Fibroblast of the aortic adventitia (primary cell): ENCODE measurements around the gene CEP152. TPM values are rescaled to one million over a fixed set of nuclear protein-coding genes. Genes with fewer than 3 reads are reported as not detected.

Source experiments
- DNase-seq: peaks from one replicate; pipeline ENCODE4 v3.0.0-alpha.2; 2010; ENCODE audit warnings: low read depth
- H3K4me3 ChIP-seq: 2 replicates; pipeline ENCODE4 v1.5.1; 2011; ENCODE audit warnings: low read depth, mild to moderate bottlenecking, control low read depth, low read length, moderate library complexity
- CTCF ChIP-seq: IDR thresholded peaks from 2 replicates; pipeline ENCODE4 v1.5.1; 2011; ENCODE audit warnings: mild to moderate bottlenecking, low read length, control low read depth, inconsistent platforms; ENCODE audit not compliant: insufficient read depth
- total RNA-seq: library from RNA; depleted of rRNA; stranded (reverse); fragments of >200 nt; gene quantifications from 2 replicates; pipeline ENCODE4 v1.2.3, GENCODE V29; 2012; ENCODE audit warnings: low replicate concordance

The CEP152 gene
- total RNA-seq, 1 donor, result 14.4 TPM

GRCh38 chr15:48785712-48786111, 25.2 kb downstream of the CEP152 start:
- H3K4me3 ChIP-seq, result no peak overlapping the region
- no peak for TF ChIP-seq CTCF
- no peak for DNase-seq

DNA sequence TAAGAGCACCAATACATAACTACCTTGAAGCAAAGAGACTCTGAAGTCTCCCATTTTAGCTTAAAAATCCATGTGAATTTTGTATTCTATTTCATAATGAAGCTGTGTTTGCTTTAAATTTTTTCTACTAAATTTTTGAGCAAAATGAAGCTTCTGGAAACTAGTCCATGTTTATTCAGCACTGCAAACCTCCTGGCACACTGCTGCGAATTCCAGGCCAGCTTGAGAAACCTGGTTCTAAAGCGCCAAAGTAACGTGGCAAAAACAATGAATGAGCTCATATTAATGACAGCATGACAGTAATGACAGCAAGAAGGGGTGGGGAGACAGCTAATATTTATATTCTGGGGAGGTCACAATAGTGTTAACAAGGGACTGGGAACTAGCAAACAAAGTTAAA, 25.7 kb downstream of the CEP152 start:
- H3K4me3 ChIP-seq, result no peak overlapping the region
- DNase-seq, result peak; percentile 42
- no peak for TF ChIP-seq CTCF

DNA sequence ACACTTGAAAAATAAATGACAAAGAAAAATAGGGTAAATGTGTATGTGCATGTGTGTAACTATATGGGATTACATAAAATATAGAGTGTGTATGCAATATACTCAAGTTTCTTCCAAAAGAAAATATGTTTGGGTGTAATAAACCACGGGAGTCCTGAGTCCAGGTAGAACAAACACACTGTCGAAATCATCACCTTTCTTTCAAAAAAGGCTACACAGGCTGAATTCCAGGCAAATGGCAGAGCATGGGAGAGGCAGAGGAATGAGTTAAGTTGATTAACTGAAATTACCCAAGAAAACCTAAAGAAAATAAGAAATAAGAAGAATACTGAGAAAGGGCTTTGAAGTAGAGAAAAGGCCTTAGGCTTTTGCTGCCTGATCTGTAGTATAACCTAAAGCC, 26.1 kb downstream of the CEP152 start:
- no peak for DNase-seq
- no peak for TF ChIP-seq CTCF
- no peak overlapping the region for H3K4me3 ChIP-seq

GRCh38 chr15:48782911-48783310, 28.0 kb downstream of the CEP152 start:
- DNase-seq, result no peak
- no peak for TF ChIP-seq CTCF
- no peak overlapping the region for H3K4me3 ChIP-seq

- H3K4me3 ChIP-seq, result no peak overlapping the region
- TF ChIP-seq CTCF, result no peak
- no peak for DNase-seq
Observed at GRCh38 chr15:48781481-48782081, 29.3 kb downstream of the CEP152 start.

DNA sequence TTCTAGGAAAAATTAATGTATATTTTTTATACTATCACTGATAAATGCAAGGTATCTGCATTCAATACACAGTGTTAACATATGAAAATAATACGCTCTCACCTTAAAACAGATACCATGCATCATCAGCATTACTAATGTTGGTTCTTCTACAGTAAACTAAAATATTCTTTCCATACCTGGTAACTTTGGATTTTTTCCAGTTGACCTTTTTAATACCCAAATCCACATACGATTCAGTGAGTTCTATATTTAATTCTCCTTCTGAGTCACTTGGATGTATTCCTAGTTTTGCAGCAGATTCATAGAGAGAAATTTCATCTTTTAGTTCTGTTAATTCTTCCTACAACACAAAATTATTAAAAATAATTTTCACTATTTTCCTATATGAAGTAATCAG, 29.9 kb downstream of the CEP152 start:
- TF ChIP-seq CTCF, result no peak
- H3K4me3 ChIP-seq, result no peak overlapping the region
- DNase-seq, result no peak

DNA sequence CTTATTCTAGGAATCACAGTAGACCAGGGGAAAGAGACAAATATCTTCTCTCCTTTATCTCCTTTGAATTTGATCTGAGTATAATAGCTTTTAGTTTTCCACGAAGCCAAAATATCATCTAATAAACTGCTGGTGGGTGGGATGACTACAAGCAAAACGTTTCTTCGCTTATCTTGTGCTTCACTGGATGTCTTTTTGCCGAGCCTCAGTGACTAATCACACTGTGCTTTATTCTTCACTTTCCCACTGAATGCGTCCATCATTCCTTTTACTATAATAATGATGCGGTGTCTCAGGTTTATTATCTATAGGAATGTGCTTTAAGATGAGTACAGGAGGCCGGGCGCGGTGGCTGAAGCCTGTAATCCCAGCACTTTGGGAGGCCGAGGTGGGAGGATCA, 32.5 kb downstream of the CEP152 start:
- no peak for TF ChIP-seq CTCF
- no peak overlapping the region for H3K4me3 ChIP-seq
- peak; percentile 46 for DNase-seq
